HCT116 (cell line): ENCODE measurements around the gene GALC. TPM values are rescaled to one million over a fixed set of nuclear protein-coding genes. Genes with fewer than 3 reads are reported as not detected.

Source experiments
- ATAC-seq: fragments of 200-7000 bp; cut with Tn5 transposase; 2 replicates; pipeline ENCODE4 v1.9.1; 2020; ENCODE audit warnings: mild to moderate bottlenecking, moderate library complexity
- BruUV-seq: library from RNA; stranded (reverse); fragments of 400-500 nt; replicated peaks from 2 replicates; lab custom pipeline; 2021; lab: Mats Ljungman, UMichigan
- CTCF ChIA-PET: fragments of 300-600 bp; sonication (Branson Sonifier 250); formaldehyde crosslinking; loops from one replicate; lab custom pipeline; 2021; ENCODE audit warnings: antibody characterized with exemption; lab: Charles Lee
- POLR2A ChIA-PET: fragments of 300-600, 350-600 bp; sonication (Branson Sonifier 250); formaldehyde crosslinking; loops from one replicate; lab custom pipeline; 2021; ENCODE audit warnings: antibody characterized with exemption; lab: Charles Lee
- RAD21 ChIA-PET, 2 experiments: fragments of 300-600 bp; sonication (Branson Sonifier 250); formaldehyde crosslinking; loops; one replicate each; lab custom pipeline; 2023; ENCODE audit warnings: low total read pairs in 2 of 2; ENCODE audit not compliant: uncharacterized antibody in 2 of 2, unreplicated experiment in 2 of 2, low non-redundant PET in 1 of 2; lab: Charles Lee
- DNase-seq: peaks from one replicate; pipeline ENCODE4 v3.0.0-alpha.2; 2010; ENCODE audit warnings: low read depth, low spot score
- H2AFZ ChIP-seq: fragments of 200-600 bp; shearing (Covaris generic), sonication (generic); 2 replicates; pipeline ENCODE4 v1.6.1; 2017; ENCODE audit warnings: low read depth, mixed run types, mixed read lengths, antibody characterized with exemption, low read length; ENCODE audit not compliant: poor library complexity, severe bottlenecking
- H3K27ac ChIP-seq: 2 replicates; pipeline ENCODE4 v1.5.1; 2012; ENCODE audit warnings: low read depth, low read length
- H3K27me3 ChIP-seq: fragments of 200-600 bp; sonication (generic); 2 replicates; pipeline ENCODE4 v1.6.1; 2016; ENCODE audit warnings: mixed run types, low read length, mixed read lengths; ENCODE audit not compliant: insufficient read depth
- H3K36me3 ChIP-seq, 2 experiments: fragments of 200-500 bp in 1 of 2; fragments of 200-600 bp in 1 of 2; sonication (Bioruptor generic) in 1 of 2; sonication (generic) in 1 of 2; 2 replicates each; pipeline versions ENCODE4 v1.5.1 to v1.6.1; 2014 to 2016; ENCODE audit warnings: low read length in 2 of 2, inconsistent platforms in 1 of 2, mixed read lengths in 1 of 2, mixed run types in 1 of 2; ENCODE audit not compliant: insufficient read depth in 2 of 2, control insufficient read depth in 1 of 2
- H3K4me1 ChIP-seq, 2 experiments: fragments of 200-600 bp in 1 of 2; sonication (generic) in 1 of 2; 2 replicates each; pipeline versions ENCODE4 v1.5.1 to v1.6.1; 2012 to 2017; ENCODE audit warnings: low read length in 2 of 2, inconsistent platforms in 1 of 2, mild to moderate bottlenecking in 1 of 2, mixed read lengths in 1 of 2, mixed run types in 1 of 2, moderate library complexity in 1 of 2; ENCODE audit not compliant: insufficient read depth in 2 of 2, control insufficient read depth in 1 of 2
- H3K4me2 ChIP-seq: fragments of 200-600 bp; sonication (generic); 2 replicates; pipeline ENCODE4 v1.6.1; 2017; ENCODE audit warnings: mixed run types, low read length, mixed read lengths
- H3K4me3 ChIP-seq, 2 experiments: fragments of 200-600 bp in 1 of 2; sonication (generic) in 1 of 2; replicated peaks in 1 of 2; 2 replicates each; pipeline ENCODE4 v1.5.1; 2011 to 2016; ENCODE audit warnings: low read length in 2 of 2, control low read depth in 1 of 2, low read depth in 1 of 2, mild to moderate bottlenecking in 1 of 2, mixed read lengths in 1 of 2, mixed run types in 1 of 2
- H3K79me2 ChIP-seq: fragments of 200-600 bp; sonication (generic); 2 replicates; pipeline ENCODE4 v1.6.1; 2017; ENCODE audit warnings: mild to moderate bottlenecking, mixed run types, low read length, moderate library complexity, mixed read lengths; ENCODE audit not compliant: insufficient read depth
- H3K9ac ChIP-seq: fragments of 200-600 bp; sonication (generic); 2 replicates; pipeline ENCODE4 v1.6.1; 2016; ENCODE audit warnings: low read length, mixed read lengths
- H3K9me2 ChIP-seq: fragments of 200-600 bp; sonication (generic), shearing (Covaris generic); 2 replicates; pipeline ENCODE4 v1.6.1; 2017; ENCODE audit warnings: mixed run types, mild to moderate bottlenecking, moderate library complexity; ENCODE audit not compliant: insufficient read depth
- H3K9me3 ChIP-seq, 2 experiments: fragments of 200-500 bp in 1 of 2; fragments of 200-600 bp in 1 of 2; sonication (Bioruptor generic) in 1 of 2; sonication (generic) in 1 of 2; 2 replicates each; pipeline ENCODE4 v1.6.1; 2014 to 2017; ENCODE audit warnings: low read length in 2 of 2, mixed read lengths in 2 of 2, inconsistent platforms in 1 of 2, low read depth in 1 of 2, mild to moderate bottlenecking in 1 of 2, mixed run types in 1 of 2, moderate library complexity in 1 of 2; ENCODE audit not compliant: control insufficient read depth in 1 of 2, insufficient read depth in 1 of 2
- H4K20me1 ChIP-seq: fragments of 200-600 bp; sonication (generic), shearing (Covaris generic); 2 replicates; pipeline ENCODE4 v1.6.1; 2017; ENCODE audit warnings: mixed run types, mild to moderate bottlenecking, moderate library complexity; ENCODE audit not compliant: insufficient read depth
- CBX3 ChIP-seq: IDR thresholded peaks from 2 replicates; pipeline ENCODE4 v1.6.1; 2012; ENCODE audit warnings: low read depth
- EGR1 ChIP-seq: IDR thresholded peaks from 2 replicates; pipeline ENCODE4 v1.6.1; 2012; ENCODE audit warnings: low read depth
- ELF1 ChIP-seq: IDR thresholded peaks from 2 replicates; pipeline ENCODE4 v1.6.1; 2012; ENCODE audit warnings: low read depth, borderline replicate concordance
- EZH2 ChIP-seq: fragments of 200-600 bp; sonication (generic); IDR thresholded peaks from 2 replicates; pipeline ENCODE4 v1.6.1; 2017; ENCODE audit warnings: antibody characterized with exemption, mixed run types
- EZH2phosphoT487 ChIP-seq: fragments of 200-600 bp; IDR thresholded peaks from 2 replicates; pipeline ENCODE4 v1.6.1; 2018; ENCODE audit warnings: antibody characterized with exemption, borderline replicate concordance
- JUND ChIP-seq: IDR thresholded peaks from 2 replicates; pipeline ENCODE4 v1.6.1; 2012
- POLR2AphosphoS5 ChIP-seq: IDR thresholded peaks from 2 replicates; pipeline ENCODE4 v1.6.1; 2011; ENCODE audit warnings: mild to moderate bottlenecking, low read depth, low read length, moderate library complexity
- RAD21 ChIP-seq: IDR thresholded peaks from 2 replicates; pipeline ENCODE4 v1.6.1; 2012; ENCODE audit warnings: low read depth, mild to moderate bottlenecking
- SIN3A ChIP-seq: IDR thresholded peaks from 2 replicates; pipeline ENCODE4 v1.6.1; 2012; ENCODE audit warnings: low read depth
- SP1 ChIP-seq: IDR thresholded peaks from 2 replicates; pipeline ENCODE4 v1.6.1; 2012; ENCODE audit warnings: low read depth
- SRF ChIP-seq: IDR thresholded peaks from 2 replicates; pipeline ENCODE4 v1.6.1; 2012; ENCODE audit warnings: low read depth
- ZFX ChIP-seq: fragments of 450-650 bp; IDR thresholded peaks from 2 replicates; pipeline ENCODE4 v1.6.1; 2017
- ZNF274 ChIP-seq: fragments of 200-500 bp; sonication (Bioruptor generic); IDR thresholded peaks from 2 replicates; pipeline ENCODE4 v1.6.1; 2014; ENCODE audit warnings: mild to moderate bottlenecking, low read depth, low read length, inconsistent platforms
- intact Hi-C: fragments of 100-400 bp; cut with micrococcal nuclease; formaldehyde crosslinking; loops from 2 replicates; pipeline ENCODE4 v1.10.0; 2022
- total RNA-seq: library from RNA; stranded (reverse); gene quantifications from one replicate; pipeline ENCODE4 v1.2.1, GENCODE V29; 2021; ENCODE audit not compliant: unreplicated experiment
- TF ChIP-seq, protein P1 (sequence below): IDR thresholded peaks from 2 replicates; pipeline ENCODE4 v1.6.1; 2012
- TF ChIP-seq, protein P2 (sequence below), 3 experiments: fragments of 200-600 bp in 1 of 3; sonication (generic) in 1 of 3; IDR thresholded peaks in 2 of 3; conservative IDR thresholded peaks in 1 of 3; 2 replicates each; pipeline ENCODE4 v1.5.1; 2012 to 2017; ENCODE audit warnings: low read depth in 2 of 3, low read length in 2 of 3, antibody characterized with exemption in 1 of 3, borderline replicate concordance in 1 of 3, control low read depth in 1 of 3, mild to moderate bottlenecking in 1 of 3, mixed read lengths in 1 of 3, mixed run types in 1 of 3, moderate library complexity in 1 of 3; ENCODE audit not compliant: insufficient read depth in 1 of 3

Gene GALC
- total RNA-seq, 1 experiment from 2014 or later: 0.59 TPM

DNA sequence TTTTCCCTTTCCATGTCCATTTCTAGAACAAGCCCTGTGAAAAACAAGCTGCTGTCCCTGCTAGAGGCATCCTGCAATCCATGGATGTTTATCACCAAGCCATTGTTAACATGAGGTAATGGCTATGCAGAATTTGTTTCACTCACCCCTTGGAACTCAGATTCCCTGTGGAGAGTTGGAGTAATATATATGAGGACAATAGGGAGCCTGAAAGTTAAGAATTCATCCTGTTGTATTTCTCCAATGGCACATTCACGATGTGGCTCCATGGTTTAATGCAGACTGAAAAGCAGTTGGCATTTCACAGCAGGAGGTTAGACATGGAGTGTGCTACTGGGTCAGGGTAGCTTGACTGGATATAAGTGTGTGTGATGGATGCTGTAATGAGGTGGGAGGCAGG is 44.3 kb upstream of the GALC start:
- H3K4me1 ChIP-seq: no peaks in the 10 kb centered on the region
- ChIA-PET CTCF (no interaction called here), RAD21 (no interaction called here)
- DNase-seq (no peak), ATAC-seq (no peak)
- H3K27ac ChIP-seq: no peak overlapping the region
- H3K27me3 ChIP-seq: no peaks in the 10 kb centered on the region
- H3K9ac ChIP-seq: no peak overlapping the region
- intact Hi-C loops: no loop called here
- no peaks in the 10 kb centered on the region; a peak in 1 of 4 replicates for H3K9me3 ChIP-seq
- H3K4me3 ChIP-seq: no peak overlapping the region
- BruUV-seq: no TSS peak
- no peaks in the 10 kb centered on the region for H3K36me3 ChIP-seq
- H3K79me2 ChIP-seq: no peaks in the 10 kb centered on the region
- no peaks in the 10 kb centered on the region for H3K9me2 ChIP-seq
- TF ChIP-seq EZH2: no peak
- TF ChIP-seq, all 23 proteins: peak for 0
- Histone ChIP-seq H2AFZ (no peak overlapping the region), H3K4me2 (no peak overlapping the region), H4K20me1 (no peaks in the 10 kb centered on the region)
- POLR2A ChIA-PET: no interaction called here

DNA sequence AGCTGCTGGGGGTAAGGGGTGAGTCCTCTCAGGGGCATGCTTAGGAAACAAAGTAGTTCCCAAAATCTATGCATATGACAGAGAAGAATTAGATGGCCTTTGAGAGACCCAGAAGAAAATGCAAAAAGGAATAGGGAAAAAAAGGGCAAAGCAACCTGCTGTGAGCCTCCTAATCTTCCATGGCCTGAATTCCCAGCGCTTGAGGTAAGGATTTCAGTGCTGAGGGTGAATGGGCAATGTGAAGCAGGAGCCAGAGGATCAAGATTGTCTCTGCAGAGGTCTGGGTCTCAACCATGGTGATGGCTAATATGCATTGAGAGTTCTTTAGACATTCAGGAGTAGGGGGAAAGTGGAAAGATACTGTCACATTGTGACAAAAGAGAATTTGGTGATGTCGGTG is 43.4 kb upstream of the GALC start:
- CTCF ChIA-PET: no interaction called here
- no peaks in the 10 kb centered on the region for H4K20me1 ChIP-seq
- intact Hi-C loops: no loop called here
- ATAC-seq (no peak), DNase-seq (no peak)
- H3K27me3 ChIP-seq: no peaks in the 10 kb centered on the region
- TF ChIP-seq POLR2AphosphoS5 (no peak), JUND (no peak), ZFX (no peak), SRF (no peak), EZH2 (no peak), SIN3A (no peak), ELF1 (no peak), ZNF274 (no peak), CBX3 (no peak), EZH2phosphoT487 (no peak), RAD21 (no peak), EGR1 (no peak), SP1 (no peak)
- TF ChIP-seq, protein P1, sequence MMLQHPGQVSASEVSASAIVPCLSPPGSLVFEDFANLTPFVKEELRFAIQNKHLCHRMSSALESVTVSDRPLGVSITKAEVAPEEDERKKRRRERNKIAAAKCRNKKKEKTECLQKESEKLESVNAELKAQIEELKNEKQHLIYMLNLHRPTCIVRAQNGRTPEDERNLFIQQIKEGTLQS: no peak
- TF ChIP-seq, protein P2, sequence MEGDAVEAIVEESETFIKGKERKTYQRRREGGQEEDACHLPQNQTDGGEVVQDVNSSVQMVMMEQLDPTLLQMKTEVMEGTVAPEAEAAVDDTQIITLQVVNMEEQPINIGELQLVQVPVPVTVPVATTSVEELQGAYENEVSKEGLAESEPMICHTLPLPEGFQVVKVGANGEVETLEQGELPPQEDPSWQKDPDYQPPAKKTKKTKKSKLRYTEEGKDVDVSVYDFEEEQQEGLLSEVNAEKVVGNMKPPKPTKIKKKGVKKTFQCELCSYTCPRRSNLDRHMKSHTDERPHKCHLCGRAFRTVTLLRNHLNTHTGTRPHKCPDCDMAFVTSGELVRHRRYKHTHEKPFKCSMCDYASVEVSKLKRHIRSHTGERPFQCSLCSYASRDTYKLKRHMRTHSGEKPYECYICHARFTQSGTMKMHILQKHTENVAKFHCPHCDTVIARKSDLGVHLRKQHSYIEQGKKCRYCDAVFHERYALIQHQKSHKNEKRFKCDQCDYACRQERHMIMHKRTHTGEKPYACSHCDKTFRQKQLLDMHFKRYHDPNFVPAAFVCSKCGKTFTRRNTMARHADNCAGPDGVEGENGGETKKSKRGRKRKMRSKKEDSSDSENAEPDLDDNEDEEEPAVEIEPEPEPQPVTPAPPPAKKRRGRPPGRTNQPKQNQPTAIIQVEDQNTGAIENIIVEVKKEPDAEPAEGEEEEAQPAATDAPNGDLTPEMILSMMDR (IDR thresholded peaks at IDR 0.05 in 2 of 3, conservative IDR thresholded peaks at IDR 0.05 in 1 of 3; ENCODE audit: borderline replicate concordance in 1 of 3, insufficient read depth in 1 of 3, low read depth in 2 of 3, low read length in 2 of 3): no peak
- H2AFZ ChIP-seq: no peak overlapping the region
- no peaks in the 10 kb centered on the region; a peak in 1 of 4 replicates for H3K9me3 ChIP-seq
- H3K4me2 ChIP-seq: no peak overlapping the region
- H3K4me1 ChIP-seq: no peaks in the 10 kb centered on the region
- no TSS peak for BruUV-seq
- H3K36me3 ChIP-seq: no peaks in the 10 kb centered on the region
- no peaks in the 10 kb centered on the region for H3K9me2 ChIP-seq
- no peaks in the 10 kb centered on the region for H3K79me2 ChIP-seq
- POLR2A ChIA-PET: no interaction called here
- no peak overlapping the region for H3K4me3 ChIP-seq
- RAD21 ChIA-PET: no interaction called here
- H3K27ac ChIP-seq: no peak overlapping the region
- no peak overlapping the region for H3K9ac ChIP-seq
